ENCODE results near the gene KRT13. TPM values are rescaled to one million over a fixed set of nuclear protein-coding genes. Genes with fewer than 3 reads are reported as not detected.

The KRT13 gene
- total and polyA plus RNA-seq, 9 of the 15 experiments (the other 6 are each of a cell fraction or from before 2014, with no cell fraction given) = 0.11 to 1.1 (median 0.24) TPM; not detected in 3

DNA sequence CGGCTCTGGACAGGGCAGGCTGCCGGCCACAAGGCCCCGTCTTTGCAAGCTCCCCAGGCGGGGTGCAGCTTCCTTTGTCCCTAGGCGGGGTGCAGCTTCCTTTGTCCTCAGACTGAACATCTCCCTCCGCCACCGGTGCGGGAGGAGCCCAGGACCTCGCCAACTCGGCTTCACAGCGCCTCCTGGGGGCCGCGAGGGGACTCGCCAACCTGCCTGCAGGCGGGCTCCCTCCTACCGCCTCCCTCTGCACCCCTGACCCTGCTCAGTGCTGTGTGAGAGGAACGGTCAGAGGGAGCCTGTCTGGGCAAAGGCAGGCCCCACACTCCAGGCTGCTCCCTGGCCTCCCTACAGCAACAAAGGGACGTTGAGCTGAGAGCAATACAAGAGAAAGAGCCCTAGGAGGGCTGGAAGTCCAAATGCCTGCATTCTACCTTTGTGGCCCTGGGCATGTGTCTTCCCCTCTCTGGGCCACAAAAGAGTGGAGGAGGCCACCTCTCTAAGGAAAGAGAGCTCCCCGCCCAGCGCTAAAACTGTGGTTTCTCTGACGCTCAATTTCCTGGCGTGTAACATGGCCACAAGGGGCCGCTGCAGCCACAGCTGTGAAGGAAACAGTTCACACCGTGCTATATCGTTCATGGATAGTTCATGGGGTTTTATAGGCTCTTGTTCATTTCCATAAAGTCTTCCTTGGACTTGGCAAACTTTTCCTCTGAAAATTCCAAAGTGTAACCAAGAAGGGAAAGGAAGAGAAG is 43.6 kb upstream of the KRT13 start (continued):
- TF ChIP-seq, protein P1, sequence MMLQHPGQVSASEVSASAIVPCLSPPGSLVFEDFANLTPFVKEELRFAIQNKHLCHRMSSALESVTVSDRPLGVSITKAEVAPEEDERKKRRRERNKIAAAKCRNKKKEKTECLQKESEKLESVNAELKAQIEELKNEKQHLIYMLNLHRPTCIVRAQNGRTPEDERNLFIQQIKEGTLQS (IDR thresholded peaks at IDR 0.05) = no peak
- TF ChIP-seq, protein P1 (CRISPR knock-in tag; conservative IDR thresholded peaks at IDR 0.05) = peak; percentile 68; the same call in 1 of the 2 replicates
- TF ChIP-seq NFXL1 (CRISPR knock-in tag; IDR thresholded peaks at IDR 0.05) = no peak
- no peak for TF ChIP-seq PCBP2 (IDR thresholded peaks at IDR 0.05; ENCODE audit: low read depth, low read length, poor library complexity, severe bottlenecking)
- TF ChIP-seq, protein P2, sequence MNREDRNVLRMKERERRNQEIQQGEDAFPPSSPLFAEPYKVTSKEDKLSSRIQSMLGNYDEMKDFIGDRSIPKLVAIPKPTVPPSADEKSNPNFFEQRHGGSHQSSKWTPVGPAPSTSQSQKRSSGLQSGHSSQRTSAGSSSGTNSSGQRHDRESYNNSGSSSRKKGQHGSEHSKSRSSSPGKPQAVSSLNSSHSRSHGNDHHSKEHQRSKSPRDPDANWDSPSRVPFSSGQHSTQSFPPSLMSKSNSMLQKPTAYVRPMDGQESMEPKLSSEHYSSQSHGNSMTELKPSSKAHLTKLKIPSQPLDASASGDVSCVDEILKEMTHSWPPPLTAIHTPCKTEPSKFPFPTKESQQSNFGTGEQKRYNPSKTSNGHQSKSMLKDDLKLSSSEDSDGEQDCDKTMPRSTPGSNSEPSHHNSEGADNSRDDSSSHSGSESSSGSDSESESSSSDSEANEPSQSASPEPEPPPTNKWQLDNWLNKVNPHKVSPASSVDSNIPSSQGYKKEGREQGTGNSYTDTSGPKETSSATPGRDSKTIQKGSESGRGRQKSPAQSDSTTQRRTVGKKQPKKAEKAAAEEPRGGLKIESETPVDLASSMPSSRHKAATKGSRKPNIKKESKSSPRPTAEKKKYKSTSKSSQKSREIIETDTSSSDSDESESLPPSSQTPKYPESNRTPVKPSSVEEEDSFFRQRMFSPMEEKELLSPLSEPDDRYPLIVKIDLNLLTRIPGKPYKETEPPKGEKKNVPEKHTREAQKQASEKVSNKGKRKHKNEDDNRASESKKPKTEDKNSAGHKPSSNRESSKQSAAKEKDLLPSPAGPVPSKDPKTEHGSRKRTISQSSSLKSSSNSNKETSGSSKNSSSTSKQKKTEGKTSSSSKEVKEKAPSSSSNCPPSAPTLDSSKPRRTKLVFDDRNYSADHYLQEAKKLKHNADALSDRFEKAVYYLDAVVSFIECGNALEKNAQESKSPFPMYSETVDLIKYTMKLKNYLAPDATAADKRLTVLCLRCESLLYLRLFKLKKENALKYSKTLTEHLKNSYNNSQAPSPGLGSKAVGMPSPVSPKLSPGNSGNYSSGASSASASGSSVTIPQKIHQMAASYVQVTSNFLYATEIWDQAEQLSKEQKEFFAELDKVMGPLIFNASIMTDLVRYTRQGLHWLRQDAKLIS (CRISPR knock-in tag; IDR thresholded peaks at IDR 0.05) = peak; percentile 47; the same call in 1 of the 2 replicates
- peak; percentile 77 for TF ChIP-seq CREM (IDR thresholded peaks at IDR 0.05; ENCODE audit: low read depth)
- 0 out of 2 replicates have a peak, but pooled peaks have one; percentile 3 for TF ChIP-seq NCOA1 (IDR thresholded peaks at IDR 0.05; ENCODE audit: low read depth)
- TF ChIP-seq, protein P3, sequence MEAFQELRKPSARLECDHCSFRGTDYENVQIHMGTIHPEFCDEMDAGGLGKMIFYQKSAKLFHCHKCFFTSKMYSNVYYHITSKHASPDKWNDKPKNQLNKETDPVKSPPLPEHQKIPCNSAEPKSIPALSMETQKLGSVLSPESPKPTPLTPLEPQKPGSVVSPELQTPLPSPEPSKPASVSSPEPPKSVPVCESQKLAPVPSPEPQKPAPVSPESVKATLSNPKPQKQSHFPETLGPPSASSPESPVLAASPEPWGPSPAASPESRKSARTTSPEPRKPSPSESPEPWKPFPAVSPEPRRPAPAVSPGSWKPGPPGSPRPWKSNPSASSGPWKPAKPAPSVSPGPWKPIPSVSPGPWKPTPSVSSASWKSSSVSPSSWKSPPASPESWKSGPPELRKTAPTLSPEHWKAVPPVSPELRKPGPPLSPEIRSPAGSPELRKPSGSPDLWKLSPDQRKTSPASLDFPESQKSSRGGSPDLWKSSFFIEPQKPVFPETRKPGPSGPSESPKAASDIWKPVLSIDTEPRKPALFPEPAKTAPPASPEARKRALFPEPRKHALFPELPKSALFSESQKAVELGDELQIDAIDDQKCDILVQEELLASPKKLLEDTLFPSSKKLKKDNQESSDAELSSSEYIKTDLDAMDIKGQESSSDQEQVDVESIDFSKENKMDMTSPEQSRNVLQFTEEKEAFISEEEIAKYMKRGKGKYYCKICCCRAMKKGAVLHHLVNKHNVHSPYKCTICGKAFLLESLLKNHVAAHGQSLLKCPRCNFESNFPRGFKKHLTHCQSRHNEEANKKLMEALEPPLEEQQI (IDR thresholded peaks at IDR 0.05) = 0 out of 2 replicates have a peak, but pooled peaks have one; percentile 11
- 0 out of 2 replicates have a peak, but pooled peaks have one; percentile 30 for TF ChIP-seq BHLHE40 (IDR thresholded peaks at IDR 0.05; ENCODE audit: low read length)
- TF ChIP-seq ZKSCAN8 (CRISPR knock-in tag; IDR thresholded peaks at IDR 0.05) = no peak
- TF ChIP-seq, protein P4, sequence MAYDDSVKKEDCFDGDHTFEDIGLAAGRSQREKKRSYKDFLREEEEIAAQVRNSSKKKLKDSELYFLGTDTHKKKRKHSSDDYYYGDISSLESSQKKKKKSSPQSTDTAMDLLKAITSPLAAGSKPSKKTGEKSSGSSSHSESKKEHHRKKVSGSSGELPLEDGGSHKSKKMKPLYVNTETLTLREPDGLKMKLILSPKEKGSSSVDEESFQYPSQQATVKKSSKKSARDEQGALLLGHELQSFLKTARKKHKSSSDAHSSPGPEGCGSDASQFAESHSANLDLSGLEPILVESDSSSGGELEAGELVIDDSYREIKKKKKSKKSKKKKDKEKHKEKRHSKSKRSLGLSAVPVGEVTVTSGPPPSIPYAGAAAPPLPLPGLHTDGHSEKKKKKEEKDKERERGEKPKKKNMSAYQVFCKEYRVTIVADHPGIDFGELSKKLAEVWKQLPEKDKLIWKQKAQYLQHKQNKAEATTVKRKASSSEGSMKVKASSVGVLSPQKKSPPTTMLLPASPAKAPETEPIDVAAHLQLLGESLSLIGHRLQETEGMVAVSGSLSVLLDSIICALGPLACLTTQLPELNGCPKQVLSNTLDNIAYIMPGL (CRISPR knock-in tag; IDR thresholded peaks at IDR 0.05) = 0 out of 2 replicates have a peak, but pooled peaks have one; percentile 24
- peak; percentile 57; the same call in 1 of the 2 replicates for TF ChIP-seq CC2D1A (IDR thresholded peaks at IDR 0.05)
- TF ChIP-seq EP400 (IDR thresholded peaks at IDR 0.05) = 0 out of 2 replicates have a peak, but pooled peaks have one; percentile 16
- TF ChIP-seq, protein P5, sequence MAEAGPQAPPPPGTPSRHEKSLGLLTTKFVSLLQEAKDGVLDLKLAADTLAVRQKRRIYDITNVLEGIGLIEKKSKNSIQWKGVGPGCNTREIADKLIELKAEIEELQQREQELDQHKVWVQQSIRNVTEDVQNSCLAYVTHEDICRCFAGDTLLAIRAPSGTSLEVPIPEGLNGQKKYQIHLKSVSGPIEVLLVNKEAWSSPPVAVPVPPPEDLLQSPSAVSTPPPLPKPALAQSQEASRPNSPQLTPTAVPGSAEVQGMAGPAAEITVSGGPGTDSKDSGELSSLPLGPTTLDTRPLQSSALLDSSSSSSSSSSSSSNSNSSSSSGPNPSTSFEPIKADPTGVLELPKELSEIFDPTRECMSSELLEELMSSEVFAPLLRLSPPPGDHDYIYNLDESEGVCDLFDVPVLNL (CRISPR knock-in tag; IDR thresholded peaks at IDR 0.05; ENCODE audit: low read depth) = no peak; the same call in 1 of the 2 replicates
